GM12865 (cell line): ENCODE data around the gene FARP1.

Experiments
- DNase-seq: peaks from one replicate; pipeline ENCODE4 v3.0.0; 2010; ENCODE audit warnings: low read depth
- H3K4me3 ChIP-seq: 2 replicates; pipeline ENCODE4 v1.5.1; 2011; ENCODE audit warnings: mild to moderate bottlenecking, low read depth, low read length, control low read depth
- TF ChIP-seq, protein P1 (sequence below): IDR thresholded peaks from 2 replicates; pipeline ENCODE4 v1.5.1; 2011; ENCODE audit warnings: low read length, control low read depth, low read depth, inconsistent platforms; ENCODE audit not compliant: insufficient read depth; ENCODE audit errors: missing control alignments

FARP1 gene

DNA sequence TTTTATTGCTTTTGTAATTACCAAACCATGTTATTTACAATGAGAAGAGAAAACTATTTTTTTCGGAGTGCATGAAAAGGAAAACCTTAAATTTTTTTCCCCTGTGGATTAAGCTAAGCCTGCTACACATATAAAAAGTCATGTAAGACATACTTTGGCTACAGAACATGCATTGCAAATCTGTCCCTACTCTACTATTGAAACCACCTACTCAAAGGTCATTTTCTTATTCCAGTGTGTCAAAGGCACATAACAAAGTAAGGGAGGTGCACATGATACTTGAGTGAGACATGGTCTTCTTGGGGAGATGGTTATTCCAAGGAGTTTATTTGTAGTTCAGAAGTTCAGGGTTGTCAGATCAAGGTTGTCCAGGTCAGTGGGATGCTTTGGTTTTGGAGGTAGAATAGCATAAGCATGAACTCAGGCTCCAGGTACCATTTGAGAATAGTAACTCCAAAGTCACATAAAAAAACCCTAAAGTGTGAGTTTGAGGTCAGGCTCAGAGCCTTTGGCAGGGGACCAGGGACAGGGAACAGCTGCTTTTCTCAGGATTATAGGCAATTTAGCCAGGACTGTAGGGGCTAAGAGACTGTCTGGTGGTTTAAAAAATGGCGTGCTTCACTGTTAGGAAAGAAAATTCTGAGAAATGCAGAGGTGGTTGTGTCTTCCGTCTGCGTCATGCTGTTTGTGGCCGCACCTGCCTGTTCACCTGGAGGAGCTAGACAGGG lies 15.4 kb downstream of the FARP1 start:
- H3K4me3 ChIP-seq: no peak overlapping the region
- TF ChIP-seq, protein P1, sequence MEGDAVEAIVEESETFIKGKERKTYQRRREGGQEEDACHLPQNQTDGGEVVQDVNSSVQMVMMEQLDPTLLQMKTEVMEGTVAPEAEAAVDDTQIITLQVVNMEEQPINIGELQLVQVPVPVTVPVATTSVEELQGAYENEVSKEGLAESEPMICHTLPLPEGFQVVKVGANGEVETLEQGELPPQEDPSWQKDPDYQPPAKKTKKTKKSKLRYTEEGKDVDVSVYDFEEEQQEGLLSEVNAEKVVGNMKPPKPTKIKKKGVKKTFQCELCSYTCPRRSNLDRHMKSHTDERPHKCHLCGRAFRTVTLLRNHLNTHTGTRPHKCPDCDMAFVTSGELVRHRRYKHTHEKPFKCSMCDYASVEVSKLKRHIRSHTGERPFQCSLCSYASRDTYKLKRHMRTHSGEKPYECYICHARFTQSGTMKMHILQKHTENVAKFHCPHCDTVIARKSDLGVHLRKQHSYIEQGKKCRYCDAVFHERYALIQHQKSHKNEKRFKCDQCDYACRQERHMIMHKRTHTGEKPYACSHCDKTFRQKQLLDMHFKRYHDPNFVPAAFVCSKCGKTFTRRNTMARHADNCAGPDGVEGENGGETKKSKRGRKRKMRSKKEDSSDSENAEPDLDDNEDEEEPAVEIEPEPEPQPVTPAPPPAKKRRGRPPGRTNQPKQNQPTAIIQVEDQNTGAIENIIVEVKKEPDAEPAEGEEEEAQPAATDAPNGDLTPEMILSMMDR: no peak
- DNase-seq: no peak

- no peak overlapping the region for H3K4me3 ChIP-seq
- TF ChIP-seq, protein P1: no peak
- DNase-seq: no peak
Observed at GRCh38 chr13:98162935-98163334, 20.0 kb downstream of the FARP1 start.

- DNase-seq: no peak
- TF ChIP-seq, protein P1: no peak
- no peak overlapping the region for H3K4me3 ChIP-seq
Observed at GRCh38 chr13:98169331-98169730, 26.4 kb downstream of the FARP1 start.

DNA sequence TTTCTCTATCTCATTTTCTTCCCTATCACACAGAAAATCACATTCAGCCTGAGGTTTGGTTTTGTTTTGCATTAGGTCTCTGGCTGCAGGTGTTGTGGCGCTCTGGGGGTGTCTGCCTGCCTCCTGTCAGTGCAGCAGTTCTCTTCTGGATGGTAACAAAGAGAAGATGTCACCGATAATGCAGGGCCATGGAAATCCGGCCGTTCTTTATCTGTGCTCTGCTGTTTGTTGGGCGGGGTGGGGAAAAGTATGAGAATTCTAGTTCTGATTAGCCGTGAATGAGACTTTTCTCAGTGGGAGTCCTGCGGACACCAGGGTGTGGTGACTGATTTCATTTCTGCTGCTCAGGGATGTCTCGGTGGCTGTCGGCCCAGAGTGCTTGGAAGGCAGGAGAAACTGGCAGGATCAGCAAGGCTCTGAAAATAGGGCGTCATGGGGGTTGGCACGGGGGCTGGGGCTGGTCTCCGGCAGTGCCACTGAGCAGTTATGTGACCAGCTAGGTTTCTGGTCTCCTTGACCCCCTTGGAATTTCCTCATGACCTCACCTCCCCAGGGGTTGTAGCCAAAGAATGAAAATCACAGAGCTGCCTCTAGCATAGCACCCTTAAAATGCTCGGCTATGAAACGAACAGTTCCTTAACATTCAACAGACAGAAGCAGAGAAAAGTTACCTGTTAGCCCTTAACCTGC lies 29.2 kb downstream of the FARP1 start:
- TF ChIP-seq, protein P1: no peak
- DNase-seq: no peak
- H3K4me3 ChIP-seq: no peak overlapping the region

- DNase-seq: no peak
- TF ChIP-seq, protein P1: no peak
- H3K4me3 ChIP-seq: no peak overlapping the region
Observed at GRCh38 chr13:98172590-98173422, 29.9 kb downstream of the FARP1 start.

DNA sequence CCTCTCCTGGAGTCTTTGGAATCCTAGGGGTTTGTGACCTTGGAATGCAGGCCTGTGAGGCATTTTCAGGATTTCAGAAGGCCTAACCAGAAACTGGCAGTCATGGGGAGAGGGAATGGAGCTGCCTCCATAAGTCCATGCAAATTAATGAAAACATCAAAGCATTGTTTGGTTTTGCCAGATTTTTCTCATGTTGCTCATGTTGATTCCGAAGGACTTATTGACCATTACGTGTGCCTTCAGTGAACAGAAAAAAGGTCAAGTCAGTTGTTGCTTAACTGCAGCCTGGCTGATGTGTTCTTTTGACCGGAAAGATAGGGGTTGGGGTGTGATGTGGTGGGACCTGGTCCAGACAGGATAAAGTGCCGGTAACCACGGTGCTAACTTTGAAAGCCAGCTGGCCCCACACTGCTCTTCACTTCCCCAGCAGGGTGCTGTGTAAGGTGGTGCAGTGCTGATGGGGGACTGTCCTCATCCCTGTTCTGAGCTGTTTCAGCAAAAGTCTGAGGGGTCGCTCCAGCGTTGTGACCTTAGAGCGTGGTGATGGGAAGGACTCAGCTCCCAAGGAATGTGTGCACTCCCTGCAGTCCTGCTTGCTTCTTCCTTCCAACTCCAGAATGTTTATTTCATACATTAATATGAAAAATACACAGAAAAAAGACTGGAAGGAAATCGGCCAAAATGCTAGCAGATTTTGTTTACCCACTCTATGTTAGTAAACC lies 30.7 kb downstream of the FARP1 start:
- H3K4me3 ChIP-seq: no peak overlapping the region
- no peak for DNase-seq
- TF ChIP-seq, protein P1: no peak
